ENCODE results near the gene TMEM217. TPM values are rescaled to one million over a fixed set of nuclear protein-coding genes. Genes with fewer than 3 reads are reported as not detected.
A peak's percentile ranks its signal among the peaks of the same experiment; 100 is the strongest.

TMEM217 gene
- total and polyA plus RNA-seq, 12 donors = 1.5 to 26.7 (median 5.6) TPM; not detected in 1

DNA sequence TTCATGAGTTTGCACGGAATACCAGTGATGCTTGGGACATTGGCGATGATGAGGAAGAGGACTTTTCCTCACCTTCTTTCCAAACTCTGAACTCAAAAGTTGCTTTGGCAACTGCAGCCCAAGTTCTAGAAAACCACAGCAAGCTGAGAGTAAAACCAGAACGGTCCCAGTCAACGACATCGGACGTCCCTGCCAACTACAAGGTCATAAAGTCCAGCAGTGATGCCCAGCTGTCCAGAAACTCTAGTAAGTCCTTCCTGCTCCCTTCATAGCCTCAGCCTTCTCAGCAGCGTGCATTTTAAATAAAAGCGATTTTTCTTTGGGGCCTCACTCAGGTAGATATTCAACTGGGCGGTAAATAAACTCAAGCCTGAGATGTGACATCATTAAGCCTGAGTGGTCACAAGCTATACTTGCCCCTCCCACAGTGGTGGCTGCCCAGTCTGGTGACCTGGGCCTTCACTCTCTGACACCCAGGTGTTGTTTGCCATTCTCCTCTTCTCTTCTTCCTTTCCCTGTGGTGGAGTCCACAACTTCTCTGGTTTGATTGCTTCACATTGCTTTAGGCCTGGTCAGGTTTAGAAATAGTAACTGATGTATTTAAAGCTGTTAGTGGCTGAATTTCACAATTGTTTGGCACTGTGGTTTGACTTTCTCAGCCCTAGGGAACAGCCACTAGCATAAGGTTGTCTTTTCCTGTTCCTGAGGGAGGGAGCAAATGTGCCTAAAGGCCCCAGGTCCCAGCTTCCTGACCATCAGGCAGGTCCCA, 21.6 kb upstream of the TMEM217 start:
- no peak for DNase-seq
- H3K27ac ChIP-seq = peak overlapping the region in 1 of 5 donors; percentile 43
- peaks cover 29 to 40% of the 10 kb centered on the region in 2 donors for H3K4me1 ChIP-seq (replicated peaks in 1 of 2)
- WGBS, 4 donors = 75 to 80% (median 76%) methylated on average over 9 of the region's 9 CpGs
- intact Hi-C loops (cut with DNase I) = no loop called here
- no peaks in the 10 kb centered on the region for H3K9me3 ChIP-seq (replicated peaks in 1 of 3)
- H3K36me3 ChIP-seq (replicated peaks in 1 of 2) = peaks cover 0 to 11% of the 10 kb centered on the region in 2 donors
- no peak for TF ChIP-seq POLR2A (IDR thresholded peaks at IDR 0.05)
- TF ChIP-seq, protein P1, sequence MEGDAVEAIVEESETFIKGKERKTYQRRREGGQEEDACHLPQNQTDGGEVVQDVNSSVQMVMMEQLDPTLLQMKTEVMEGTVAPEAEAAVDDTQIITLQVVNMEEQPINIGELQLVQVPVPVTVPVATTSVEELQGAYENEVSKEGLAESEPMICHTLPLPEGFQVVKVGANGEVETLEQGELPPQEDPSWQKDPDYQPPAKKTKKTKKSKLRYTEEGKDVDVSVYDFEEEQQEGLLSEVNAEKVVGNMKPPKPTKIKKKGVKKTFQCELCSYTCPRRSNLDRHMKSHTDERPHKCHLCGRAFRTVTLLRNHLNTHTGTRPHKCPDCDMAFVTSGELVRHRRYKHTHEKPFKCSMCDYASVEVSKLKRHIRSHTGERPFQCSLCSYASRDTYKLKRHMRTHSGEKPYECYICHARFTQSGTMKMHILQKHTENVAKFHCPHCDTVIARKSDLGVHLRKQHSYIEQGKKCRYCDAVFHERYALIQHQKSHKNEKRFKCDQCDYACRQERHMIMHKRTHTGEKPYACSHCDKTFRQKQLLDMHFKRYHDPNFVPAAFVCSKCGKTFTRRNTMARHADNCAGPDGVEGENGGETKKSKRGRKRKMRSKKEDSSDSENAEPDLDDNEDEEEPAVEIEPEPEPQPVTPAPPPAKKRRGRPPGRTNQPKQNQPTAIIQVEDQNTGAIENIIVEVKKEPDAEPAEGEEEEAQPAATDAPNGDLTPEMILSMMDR (IDR thresholded peaks at IDR 0.05) = no peak
- H3K4me3 ChIP-seq = no peak overlapping the region
- H3K27me3 ChIP-seq = no peaks in the 10 kb centered on the region

DNA sequence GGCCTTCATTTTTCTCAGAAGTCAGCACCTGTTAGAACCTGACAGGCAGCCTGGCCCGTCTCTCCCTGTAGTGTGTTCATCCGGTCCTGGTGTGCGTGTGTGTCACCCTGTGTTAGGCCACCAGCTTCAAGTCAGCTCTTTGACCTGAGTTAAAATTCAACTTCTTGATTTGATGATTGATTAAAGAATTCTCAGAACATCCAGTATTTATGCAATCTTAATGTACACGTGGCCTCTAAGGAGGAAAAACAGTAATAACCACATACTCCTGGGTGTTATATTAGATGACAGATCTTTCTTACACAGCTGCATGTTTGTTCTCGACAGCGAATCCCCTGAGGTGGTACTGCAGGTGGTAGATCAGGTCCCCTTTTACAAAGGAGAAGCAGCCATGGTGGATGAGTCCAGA, 19.1 kb upstream of the TMEM217 start:
- Histone ChIP-seq H3K9me3 (replicated peaks in 1 of 3) (no peaks in the 10 kb centered on the region), H3K27ac (no peak overlapping the region), H3K4me3 (no peak overlapping the region), H3K36me3 (replicated peaks in 1 of 2) (no peaks in the 10 kb centered on the region), H3K27me3 (no peaks in the 10 kb centered on the region), H3K4me1 (replicated peaks in 1 of 2) (peaks cover 6 to 15% of the 10 kb centered on the region in 2 donors)
- WGBS, 4 donors = 86 to 93% (median 90%) methylated on average over 6 of the region's 6 CpGs
- intact Hi-C loops (cut with DNase I) = no loop called here
- no peak for DNase-seq
- TF ChIP-seq, protein P1 (IDR thresholded peaks at IDR 0.05) = no peak
- no peak for TF ChIP-seq POLR2A (IDR thresholded peaks at IDR 0.05)

- WGBS, 4 donors = 31 to 41% (median 33%) methylated on average over 1 of the region's 1 CpG
- DNase-seq = no peak
- TF ChIP-seq, protein P1 (IDR thresholded peaks at IDR 0.05) = no peak
- TF ChIP-seq POLR2A (IDR thresholded peaks at IDR 0.05) = no peak
Observed at GRCh38 chr6:37275350-37275749, 17.4 kb upstream of the TMEM217 start.

GRCh38 chr6:37273690-37274089, 15.7 kb upstream of the TMEM217 start:
- Histone ChIP-seq H3K27me3 (no peaks in the 10 kb centered on the region), H3K4me1 (replicated peaks in 1 of 2) (peaks cover 7 to 8% of the 10 kb centered on the region in 2 donors), H3K36me3 (replicated peaks in 1 of 2) (no peaks in the 10 kb centered on the region), H3K9me3 (replicated peaks in 1 of 3) (no peaks in the 10 kb centered on the region), H3K27ac (no peak overlapping the region), H3K4me3 (no peak overlapping the region)
- 76 to 80% (median 78%) methylated on average over 3 of the region's 3 CpGs for WGBS, 4 donors
- DNase-seq = no peak
- intact Hi-C loops (cut with DNase I) = no loop called here
- no peak for TF ChIP-seq POLR2A (IDR thresholded peaks at IDR 0.05)
- TF ChIP-seq, protein P1 (IDR thresholded peaks at IDR 0.05) = no peak

More at GRCh38 chr6:37275350-37275749, 17.4 kb upstream of the TMEM217 start:
- Histone ChIP-seq H3K27ac (no peak overlapping the region), H3K4me3 (no peak overlapping the region), H3K27me3 (no peaks in the 10 kb centered on the region), H3K9me3 (replicated peaks in 1 of 3) (no peaks in the 10 kb centered on the region), H3K4me1 (replicated peaks in 1 of 2) (peaks cover 8 to 13% of the 10 kb centered on the region in 2 donors), H3K36me3 (replicated peaks in 1 of 2) (no peaks in the 10 kb centered on the region)
- intact Hi-C loops (cut with DNase I) = no loop called here
